Activated CD8-positive, alpha-beta memory T cell treated with anti-CD3 and anti-CD28 coated beads, Interleukin-2, amount 10 ng/mL, durations not matched to agents 7 days and 5 days (primary cell): Measurements from ENCODE around the gene CLEC4G. TPM values are rescaled to one million over a fixed set of nuclear protein-coding genes. Genes with fewer than 3 reads are reported as not detected.

Experiments
- ATAC-seq: fragments of 150-1000 bp; cut with Tn5 transposase; one replicate; pipeline ENCODE4 v1.10.0; 2021; ENCODE audit warnings: moderate library complexity
- CTCF ChIA-PET: fragments of 350-600 bp; sonication (Branson Sonifier 250); formaldehyde crosslinking; loops from one replicate; lab custom pipeline; 2021; ENCODE audit warnings: antibody characterized with exemption; lab: Charles Lee
- DNase-seq: peaks from one replicate; pipeline ENCODE4 v3.0.0-alpha.2; 2020
- H3K27ac Mint-ChIP-seq: one replicate; pipeline ENCODE4 v1.8.0; 2021; ENCODE audit warnings: mild to moderate bottlenecking, mixed read lengths
- H3K27me3 Mint-ChIP-seq: one replicate; pipeline ENCODE4 v1.8.0; 2021; ENCODE audit warnings: mixed read lengths
- H3K36me3 Mint-ChIP-seq: one replicate; pipeline ENCODE4 v1.8.0; 2021; ENCODE audit warnings: mild to moderate bottlenecking, mixed read lengths
- H3K4me1 Mint-ChIP-seq: one replicate; pipeline ENCODE4 v1.8.0; 2021; ENCODE audit warnings: mixed read lengths
- H3K4me3 Mint-ChIP-seq: one replicate; pipeline ENCODE4 v1.8.0; 2021; ENCODE audit warnings: mild to moderate bottlenecking, moderate library complexity, mixed read lengths
- H3K9me3 Mint-ChIP-seq: one replicate; pipeline ENCODE4 v1.8.0; 2022; ENCODE audit warnings: low read depth, mixed read lengths
- total RNA-seq, 2 experiments: library from RNA; stranded (reverse); gene quantifications; one replicate each; pipeline ENCODE4 v1.2.3, GENCODE V29; 2021

CLEC4G gene
- total RNA-seq, 2 experiments from 2014 or later = not detected

- Mint-ChIP-seq H3K36me3 (no peaks in the 10 kb centered on the region), H3K4me1 (no peaks in the 10 kb centered on the region), H3K27me3 (peaks cover 45% of the 10 kb centered on the region), H3K9me3 (no peaks in the 10 kb centered on the region), H3K27ac (no peak overlapping the region), H3K4me3 (no peak overlapping the region)
- CTCF ChIA-PET = no interaction called here
- DNase-seq (no peak), ATAC-seq (no peak)
These were observed 1.4 kb downstream of the CLEC4G start for GRCh38 chr19:7730286-7731217.

GRCh38 chr19:7729831-7730285 lies 2.1 kb downstream of the CLEC4G start:
- H3K27me3 Mint-ChIP-seq = peaks cover 42% of the 10 kb centered on the region

GRCh38 chr19:7729211-7729610 lies 2.7 kb downstream of the CLEC4G start:
- Mint-ChIP-seq H3K27me3 (peaks cover 38% of the 10 kb centered on the region), H3K9me3 (no peaks in the 10 kb centered on the region), H3K4me1 (no peaks in the 10 kb centered on the region), H3K36me3 (no peaks in the 10 kb centered on the region), H3K27ac (no peak overlapping the region), H3K4me3 (no peak overlapping the region)
- DNase-seq (no peak), ATAC-seq (no peak)
- CTCF ChIA-PET = interaction anchor here (1.5 kb wide), 1 partner anchor 48 kb away, joined by 3 read pairs; the partner anchor contains the start of gene TRAPPC5

More at GRCh38 chr19:7729831-7730285, 2.1 kb downstream of the CLEC4G start:
- DNase-seq (no peak), ATAC-seq (no peak)
- Mint-ChIP-seq H3K4me1 (no peaks in the 10 kb centered on the region), H3K27ac (no peak overlapping the region), H3K9me3 (no peaks in the 10 kb centered on the region), H3K36me3 (no peaks in the 10 kb centered on the region), H3K4me3 (no peak overlapping the region)
- CTCF ChIA-PET = no interaction called here

GRCh38 chr19:7725791-7726190 lies 6.1 kb downstream of the CLEC4G start:
- no peak overlapping the region for H3K4me3 Mint-ChIP-seq
- ATAC-seq (no peak), DNase-seq (no peak)
- H3K27me3 Mint-ChIP-seq = peaks cover 29% of the 10 kb centered on the region
- H3K36me3 Mint-ChIP-seq = no peaks in the 10 kb centered on the region
- no peaks in the 10 kb centered on the region for H3K4me1 Mint-ChIP-seq
- no peaks in the 10 kb centered on the region for H3K9me3 Mint-ChIP-seq
- H3K27ac Mint-ChIP-seq = no peak overlapping the region
- CTCF ChIA-PET = interaction anchor here (0.6 kb wide), 1 partner anchor 11 kb away, joined by 3 read pairs; no protein-coding TSS in a partner anchor

- peaks cover 4% of the 10 kb centered on the region for H3K4me1 Mint-ChIP-seq
- CTCF ChIA-PET = no interaction called here
These were observed 9.7 kb downstream of the CLEC4G start for GRCh38 chr19:7722231-7722651.

GRCh38 chr19:7720351-7720750 lies 11.6 kb downstream of the CLEC4G start:
- peaks cover 4% of the 10 kb centered on the region for H3K9me3 Mint-ChIP-seq
- H3K36me3 Mint-ChIP-seq = no peaks in the 10 kb centered on the region
- ATAC-seq (no peak), DNase-seq (no peak)
- CTCF ChIA-PET = no interaction called here
- peaks cover 4% of the 10 kb centered on the region for H3K4me1 Mint-ChIP-seq
- H3K27ac Mint-ChIP-seq = no peak overlapping the region
- no peaks in the 10 kb centered on the region for H3K27me3 Mint-ChIP-seq
- H3K4me3 Mint-ChIP-seq = no peak overlapping the region

More at GRCh38 chr19:7722231-7722651, 9.7 kb downstream of the CLEC4G start:
- Mint-ChIP-seq H3K36me3 (no peaks in the 10 kb centered on the region), H3K4me3 (no peak overlapping the region), H3K9me3 (no peaks in the 10 kb centered on the region), H3K27me3 (peaks cover under 1% of the 10 kb centered on the region), H3K27ac (no peak overlapping the region)
- ATAC-seq (no peak), DNase-seq (no peak)

GRCh38 chr19:7718668-7719067 lies 13.2 kb downstream of the CLEC4G start:
- CTCF ChIA-PET = no interaction called here
- no peaks in the 10 kb centered on the region for H3K36me3 Mint-ChIP-seq

GRCh38 chr19:7716762-7717161 lies 15.1 kb downstream of the CLEC4G start:
- Mint-ChIP-seq H3K27ac (no peak overlapping the region), H3K9me3 (peaks cover 4% of the 10 kb centered on the region), H3K36me3 (no peaks in the 10 kb centered on the region), H3K27me3 (no peaks in the 10 kb centered on the region), H3K4me3 (no peak overlapping the region), H3K4me1 (peaks cover 8% of the 10 kb centered on the region)
- CTCF ChIA-PET = no interaction called here
- DNase-seq (no peak), ATAC-seq (no peak)

More at GRCh38 chr19:7718668-7719067, 13.2 kb downstream of the CLEC4G start:
- peaks cover 8% of the 10 kb centered on the region for H3K4me1 Mint-ChIP-seq
- no peaks in the 10 kb centered on the region for H3K27me3 Mint-ChIP-seq
- ATAC-seq = no peak
- no peak for DNase-seq
- H3K27ac Mint-ChIP-seq = no peak overlapping the region
- peaks cover 4% of the 10 kb centered on the region for H3K9me3 Mint-ChIP-seq
- no peak overlapping the region for H3K4me3 Mint-ChIP-seq

- CTCF ChIA-PET = no interaction called here
- Mint-ChIP-seq H3K27me3 (no peaks in the 10 kb centered on the region), H3K9me3 (peaks cover 4% of the 10 kb centered on the region), H3K36me3 (no peaks in the 10 kb centered on the region), H3K4me1 (peaks cover 8% of the 10 kb centered on the region), H3K27ac (no peak overlapping the region), H3K4me3 (no peak overlapping the region)
- ATAC-seq (no peak), DNase-seq (no peak)
These were observed 16.2 kb downstream of the CLEC4G start for GRCh38 chr19:7715671-7716070.

- CTCF ChIA-PET = no interaction called here
- Mint-ChIP-seq H3K27me3 (peaks cover 11% of the 10 kb centered on the region), H3K4me3 (no peak overlapping the region), H3K27ac (no peak overlapping the region), H3K36me3 (no peaks in the 10 kb centered on the region), H3K4me1 (peaks cover 19% of the 10 kb centered on the region), H3K9me3 (no peaks in the 10 kb centered on the region)
- ATAC-seq (no peak), DNase-seq (no peak)
These were observed 21.3 kb downstream of the CLEC4G start for GRCh38 chr19:7710616-7711015.

- Mint-ChIP-seq H3K27me3 (peaks cover 11% of the 10 kb centered on the region), H3K4me1 (peaks cover 23% of the 10 kb centered on the region), H3K9me3 (no peaks in the 10 kb centered on the region), H3K27ac (no peak overlapping the region), H3K36me3 (no peaks in the 10 kb centered on the region), H3K4me3 (no peak overlapping the region)
- ATAC-seq = no peak
- CTCF ChIA-PET = no interaction called here
- no peak for DNase-seq
These were observed 21.9 kb downstream of the CLEC4G start for GRCh38 chr19:7709932-7710460.

- no peak overlapping the region for H3K4me3 Mint-ChIP-seq
- CTCF ChIA-PET = interaction anchor here (0.8 kb wide), 1 partner anchor 26 kb away, joined by 5 read pairs; the partner anchor contains the start of gene TRAPPC5
These were observed 24.9 kb downstream of the CLEC4G start for GRCh38 chr19:7706955-7707456.

GRCh38 chr19:7706188-7706954 lies 25.5 kb downstream of the CLEC4G start:
- H3K27ac Mint-ChIP-seq = no peak overlapping the region
- DNase-seq (no peak), ATAC-seq (no peak)
- H3K27me3 Mint-ChIP-seq = peaks cover 13% of the 10 kb centered on the region
- peak overlapping the region; percentile 49 for H3K4me3 Mint-ChIP-seq
- H3K4me1 Mint-ChIP-seq = peaks cover 19% of the 10 kb centered on the region
- H3K9me3 Mint-ChIP-seq = no peaks in the 10 kb centered on the region
- CTCF ChIA-PET = interaction anchor here (1.3 kb wide), 1 partner anchor 26 kb away, joined by 8 read pairs; the partner anchor contains the start of gene TRAPPC5
- no peaks in the 10 kb centered on the region for H3K36me3 Mint-ChIP-seq

More at GRCh38 chr19:7706955-7707456, 24.9 kb downstream of the CLEC4G start:
- Mint-ChIP-seq H3K36me3 (no peaks in the 10 kb centered on the region), H3K27me3 (peaks cover 13% of the 10 kb centered on the region), H3K4me1 (peaks cover 19% of the 10 kb centered on the region), H3K9me3 (no peaks in the 10 kb centered on the region), H3K27ac (no peak overlapping the region)
- ATAC-seq (no peak), DNase-seq (no peak)
